Brain microvascular endothelial cell (primary cell): ENCODE measurements around the gene TBC1D4.
A peak's percentile ranks its signal among the peaks of the same experiment; 100 is the strongest.

Source experiments
- DNase-seq: peaks from one replicate; pipeline ENCODE4 v3.0.0-alpha.2; 2020
- H3K27ac ChIP-seq: fragments of 250-450 bp; sonication (Bioruptor Pico); 2 replicates; pipeline ENCODE4 v1.5.1; 2020; ENCODE audit warnings: mild to moderate bottlenecking, moderate library complexity
- H3K27me3 ChIP-seq: fragments of 250-450 bp; sonication (Bioruptor Pico); replicated peaks from 2 replicates; pipeline ENCODE4 v1.5.1; 2020; ENCODE audit warnings: mild to moderate bottlenecking
- H3K36me3 ChIP-seq: fragments of 250-450 bp; sonication (Bioruptor Pico); replicated peaks from 2 replicates; pipeline ENCODE4 v1.5.1; 2020; ENCODE audit warnings: mild to moderate bottlenecking
- H3K4me3 ChIP-seq: 2 replicates; pipeline ENCODE4 v1.5.1; 2011; ENCODE audit warnings: low read depth, mild to moderate bottlenecking, control low read depth, low read length, moderate library complexity
- CTCF ChIP-seq: IDR thresholded peaks from 2 replicates; pipeline ENCODE4 v1.5.1; 2011; ENCODE audit warnings: low read depth, mild to moderate bottlenecking, moderate library complexity, low read length, control low read depth, inconsistent platforms; ENCODE audit errors: missing control alignments
- in situ Hi-C: cut with HindIII; loops from 2 replicates; pipeline ENCODE4 v1.10.0; 2017; ENCODE audit warnings: low sequenced_read_pairs, low pct_ligation_motif_present

The TBC1D4 gene

DNA sequence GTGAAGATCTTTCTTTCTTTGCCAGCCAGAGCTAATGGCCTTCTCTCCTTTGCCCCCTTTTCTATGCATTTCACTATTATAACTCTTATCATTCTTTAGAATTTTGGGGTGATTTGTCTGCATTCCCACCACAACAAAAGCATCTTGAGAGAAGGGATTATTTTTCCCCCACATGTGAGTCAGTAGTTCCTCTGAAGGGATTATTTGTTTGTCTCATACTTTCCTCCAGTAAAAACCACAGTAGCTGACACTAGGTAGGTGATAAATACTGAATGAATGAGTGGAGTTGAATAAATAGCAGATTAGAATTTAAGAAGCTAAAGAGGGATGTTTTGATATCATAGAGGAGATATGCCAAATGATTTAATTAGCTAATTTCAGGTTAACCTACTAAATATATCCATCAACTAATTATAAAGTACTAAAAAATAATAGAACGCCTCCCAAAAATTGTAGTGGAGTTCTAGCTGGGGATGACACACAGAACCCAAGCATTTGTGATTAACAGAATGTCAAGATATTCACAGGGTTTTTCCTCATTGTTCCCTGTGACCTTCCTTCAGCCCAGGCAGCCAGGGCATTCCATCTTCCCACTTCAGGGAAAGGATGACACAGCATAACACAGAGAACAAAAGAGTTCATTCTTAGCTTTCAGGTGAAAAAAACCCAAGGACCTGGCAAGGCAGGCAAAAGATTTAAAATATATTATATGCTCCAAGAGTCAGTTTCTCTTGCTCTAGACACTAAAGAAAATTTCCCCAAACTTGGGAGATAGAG lies 3.5 kb upstream of the TBC1D4 start:
- no peaks in the 10 kb centered on the region for H3K27me3 ChIP-seq
- no peak overlapping the region for H3K4me3 ChIP-seq
- DNase-seq = no peak
- in situ Hi-C loops = no loop called here
- peak overlapping the region; percentile 51 for H3K27ac ChIP-seq
- no peaks in the 10 kb centered on the region for H3K36me3 ChIP-seq
- no peak for TF ChIP-seq CTCF

DNA sequence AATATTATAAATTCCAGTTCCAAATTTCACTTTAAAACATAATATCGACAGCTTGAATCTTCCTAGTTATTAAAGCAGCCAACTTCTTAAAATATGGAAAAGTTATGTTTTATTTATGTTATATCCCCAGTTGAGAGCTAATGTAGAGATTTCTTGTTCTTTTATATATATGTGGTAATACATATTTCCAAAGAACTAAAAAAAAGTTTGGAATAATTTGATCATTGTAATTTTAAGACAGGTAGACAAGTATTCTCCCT lies 781 bp upstream of the TBC1D4 start:
- no peaks in the 10 kb centered on the region for H3K36me3 ChIP-seq
- TF ChIP-seq CTCF = no peak
- H3K27ac ChIP-seq = peak overlapping the region; percentile 52
- no peaks in the 10 kb centered on the region for H3K27me3 ChIP-seq
- in situ Hi-C loops = no loop called here
- peak overlapping the region; percentile 76 for H3K4me3 ChIP-seq
- no peak for DNase-seq

GRCh38 chr13:75481176-75482069 lies 546 bp downstream of the TBC1D4 start:
- H3K4me3 ChIP-seq = peak overlapping the region; percentile 76
- in situ Hi-C loops = no loop called here
- no peak for DNase-seq
- no peak overlapping the region for H3K27ac ChIP-seq
- H3K36me3 ChIP-seq = no peaks in the 10 kb centered on the region
- no peak for TF ChIP-seq CTCF
- H3K27me3 ChIP-seq = no peaks in the 10 kb centered on the region

DNA sequence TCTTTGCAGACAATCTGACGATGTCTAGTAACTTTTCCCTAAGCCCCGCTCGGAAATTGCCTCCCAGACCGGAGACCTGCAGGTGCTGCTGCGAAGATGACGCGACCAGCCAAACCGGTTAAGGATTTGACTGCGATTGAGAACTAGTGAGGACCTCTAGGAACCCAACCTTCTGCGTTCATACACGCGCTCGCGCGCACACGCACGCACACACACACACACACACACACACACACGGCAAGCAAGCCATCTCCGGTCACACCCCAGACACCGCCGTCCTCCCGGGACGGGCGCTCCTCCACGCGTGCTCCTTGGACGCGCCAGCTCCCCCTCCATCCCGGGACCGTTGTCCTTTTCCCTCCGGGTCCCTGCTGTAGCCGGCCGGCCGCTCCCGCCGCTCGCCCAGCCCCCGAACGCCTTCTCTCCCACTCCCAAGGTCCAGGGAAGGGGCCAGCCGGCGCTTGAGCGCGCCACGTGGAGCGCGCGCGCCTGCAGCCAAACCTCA lies 1.2 kb downstream of the TBC1D4 start:
- Histone ChIP-seq H3K36me3 (no peaks in the 10 kb centered on the region), H3K27ac (no peak overlapping the region), H3K27me3 (no peaks in the 10 kb centered on the region), H3K4me3 (peak overlapping the region; percentile 76)
- in situ Hi-C loops = no loop called here
- TF ChIP-seq CTCF = no peak
- no peak for DNase-seq

DNA sequence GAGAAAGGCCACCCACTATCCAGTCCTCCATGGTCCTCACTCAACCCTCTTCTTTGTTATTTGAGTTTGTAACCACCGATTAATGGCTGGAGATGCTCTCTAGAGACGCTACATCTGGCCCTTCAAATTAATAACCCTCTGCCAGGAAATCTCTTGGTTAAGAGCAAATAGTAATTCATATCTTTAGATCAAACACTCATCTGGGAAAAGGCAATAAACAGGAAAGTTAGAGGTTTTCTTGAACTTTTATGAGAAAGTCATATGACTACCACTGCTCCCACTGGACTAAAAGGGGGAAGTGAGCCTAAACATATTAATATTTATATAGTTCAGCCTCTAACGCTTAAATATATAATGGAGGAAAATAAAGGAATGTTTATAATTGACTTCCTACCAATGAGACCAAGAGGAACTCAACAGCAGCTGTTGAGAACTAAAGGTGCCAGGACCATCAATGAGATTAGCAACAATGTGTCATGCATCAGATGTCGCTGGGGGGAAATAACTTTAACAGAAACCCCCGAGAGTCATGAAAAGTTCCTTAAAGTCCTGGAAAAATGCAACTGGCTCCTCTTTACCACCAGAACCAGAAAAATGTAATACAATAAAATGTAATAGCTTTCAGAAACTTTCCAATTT lies 2.7 kb downstream of the TBC1D4 start:
- Histone ChIP-seq H3K27me3 (no peaks in the 10 kb centered on the region), H3K4me3 (no peak overlapping the region), H3K27ac (no peak overlapping the region), H3K36me3 (no peaks in the 10 kb centered on the region)
- no peak for DNase-seq
- in situ Hi-C loops = no loop called here
- TF ChIP-seq CTCF = no peak
